ENCODE measurements around the gene RPS10.

Gene RPS10

DNA sequence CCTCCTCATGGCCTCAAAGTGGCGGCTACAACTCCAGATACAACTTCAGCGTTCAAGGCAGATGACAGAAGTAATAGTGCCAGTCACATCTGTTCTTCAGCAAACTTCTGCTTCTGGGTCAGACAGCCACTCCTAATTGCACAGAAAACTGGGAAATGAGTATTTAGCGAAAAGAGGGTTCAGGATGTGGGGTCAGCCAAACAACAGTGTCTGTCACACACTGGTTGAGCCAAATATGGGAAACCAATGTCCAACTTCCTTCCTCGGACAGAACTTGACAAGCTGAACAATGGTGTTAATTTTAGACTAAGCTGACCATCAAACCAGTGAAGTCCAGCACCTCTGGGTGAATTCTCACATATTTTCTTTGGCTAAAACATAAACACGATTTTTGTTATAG is 55.5 kb downstream of the RPS10 start:
- DNase-seq (ENCODE audit: low spot score) = no peak

DNA sequence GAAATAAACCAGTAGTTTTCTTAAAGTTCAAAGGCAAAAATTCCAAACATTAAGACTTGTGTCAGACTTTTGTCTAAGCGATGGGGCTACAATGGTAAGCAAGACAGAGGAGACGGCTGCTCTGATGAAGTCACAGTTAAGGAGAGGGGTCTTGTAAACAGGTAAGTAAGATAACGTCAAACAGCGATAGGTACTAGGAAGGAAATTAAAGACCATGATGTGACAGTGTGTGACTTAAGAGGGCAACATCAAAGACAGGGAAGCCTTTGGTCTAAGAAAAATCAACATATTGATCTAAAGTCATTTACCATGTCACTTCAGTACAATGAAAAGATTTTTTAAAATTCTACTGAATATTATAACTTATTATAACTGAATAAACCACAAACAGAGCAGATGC is 56.5 kb downstream of the RPS10 start:
- DNase-seq (ENCODE audit: low spot score) = no peak
